ENCODE data around the gene STIM1.
A peak's percentile ranks its signal among the peaks of the same experiment; 100 is the strongest.

STIM1 gene

DNA sequence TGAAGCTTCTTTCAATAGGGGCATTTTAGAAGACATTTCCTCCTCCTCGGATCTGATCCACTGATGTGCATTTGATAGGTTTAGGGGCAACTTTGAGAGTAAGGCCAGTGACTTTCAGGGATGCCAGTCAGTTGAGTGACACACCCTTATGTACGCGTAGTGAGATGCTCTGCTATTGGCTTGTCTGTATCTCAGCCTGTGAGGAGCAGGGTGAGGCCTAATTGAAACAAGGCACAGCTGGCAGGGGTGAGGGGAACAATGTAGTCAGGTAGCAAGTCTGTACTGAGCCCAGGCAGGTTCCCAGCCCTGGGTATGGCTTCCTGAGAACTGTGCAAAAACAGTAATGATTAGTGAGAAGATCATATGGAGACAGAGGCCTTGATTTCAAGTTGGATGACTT, 61.5 kb downstream of the STIM1 start:
- no peak for DNase-seq (ENCODE audit: low read depth in 2 of 2)

DNA sequence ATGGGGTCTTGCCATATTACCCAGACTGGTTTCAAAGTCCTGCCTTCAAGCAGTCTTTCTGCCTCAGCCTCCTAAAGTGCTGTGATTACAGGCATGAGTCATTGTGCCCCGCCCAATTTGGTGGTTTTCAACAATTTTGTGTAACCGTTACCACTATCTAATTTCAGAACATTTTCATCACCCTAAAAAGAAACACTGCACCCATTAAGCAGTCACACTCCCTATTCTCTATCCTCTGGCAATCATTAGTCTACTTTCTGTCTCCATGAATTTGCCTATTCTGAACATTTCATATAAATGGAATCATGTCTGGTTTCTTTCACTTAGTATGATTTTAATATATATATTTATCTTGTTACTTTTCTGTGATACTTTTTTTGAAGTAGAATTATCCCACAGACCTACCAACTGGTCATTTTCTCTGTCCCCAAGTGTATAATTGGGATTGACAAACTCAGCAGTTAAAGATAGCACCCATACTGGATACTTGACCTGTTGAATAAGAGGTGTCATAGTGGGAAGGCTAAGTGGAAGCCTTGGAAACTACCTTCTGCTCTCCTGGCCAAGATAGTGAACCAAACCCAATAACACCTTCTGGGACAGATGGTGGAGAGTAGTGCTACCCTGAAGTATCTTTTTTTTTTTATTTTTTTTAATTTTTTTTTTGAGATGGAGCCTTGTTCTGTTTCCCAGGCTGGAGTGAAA, 64.8 kb downstream of the STIM1 start:
- DNase-seq (ENCODE audit: low read depth in 2 of 2): peak; percentile 24 to 45

DNA sequence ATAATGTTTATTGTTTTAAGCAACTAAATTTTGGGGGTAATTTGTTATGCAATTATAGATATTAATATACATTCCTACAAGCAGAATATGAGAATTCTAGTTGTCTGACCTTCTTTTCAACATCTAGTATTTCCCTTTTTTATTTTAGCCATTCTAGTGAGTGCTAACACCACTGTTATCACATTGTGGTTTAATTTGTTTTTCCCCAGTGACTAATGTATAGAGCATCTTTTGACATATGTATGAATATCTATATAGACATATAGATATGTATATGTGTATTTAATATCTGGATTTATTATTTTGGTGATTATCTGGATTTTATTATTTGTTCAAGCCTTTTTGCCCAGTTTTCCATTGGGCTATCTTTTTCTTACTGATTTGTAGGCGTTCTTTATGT, 66.6 kb downstream of the STIM1 start:
- no peak for DNase-seq (ENCODE audit: low read depth in 2 of 2)

DNA sequence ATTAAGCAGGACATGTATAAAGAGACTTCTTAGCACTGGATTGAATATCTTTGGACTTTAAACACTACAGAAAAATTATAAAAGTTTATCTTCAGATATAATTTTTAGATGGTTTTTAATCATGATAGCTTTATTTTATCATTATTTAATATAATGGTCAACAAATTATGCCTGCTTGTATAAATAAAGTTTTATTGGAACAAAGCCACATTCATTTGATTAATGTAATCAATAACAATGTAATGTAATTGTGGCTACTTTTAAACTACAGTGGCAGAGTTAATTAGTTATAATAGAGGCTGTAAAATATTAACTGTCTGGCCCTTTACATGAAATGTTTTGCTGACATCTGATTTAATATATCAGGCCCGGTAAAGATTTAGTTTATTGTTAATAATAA, 70.0 kb downstream of the STIM1 start:
- no peak for DNase-seq (ENCODE audit: low read depth in 2 of 2)

DNA sequence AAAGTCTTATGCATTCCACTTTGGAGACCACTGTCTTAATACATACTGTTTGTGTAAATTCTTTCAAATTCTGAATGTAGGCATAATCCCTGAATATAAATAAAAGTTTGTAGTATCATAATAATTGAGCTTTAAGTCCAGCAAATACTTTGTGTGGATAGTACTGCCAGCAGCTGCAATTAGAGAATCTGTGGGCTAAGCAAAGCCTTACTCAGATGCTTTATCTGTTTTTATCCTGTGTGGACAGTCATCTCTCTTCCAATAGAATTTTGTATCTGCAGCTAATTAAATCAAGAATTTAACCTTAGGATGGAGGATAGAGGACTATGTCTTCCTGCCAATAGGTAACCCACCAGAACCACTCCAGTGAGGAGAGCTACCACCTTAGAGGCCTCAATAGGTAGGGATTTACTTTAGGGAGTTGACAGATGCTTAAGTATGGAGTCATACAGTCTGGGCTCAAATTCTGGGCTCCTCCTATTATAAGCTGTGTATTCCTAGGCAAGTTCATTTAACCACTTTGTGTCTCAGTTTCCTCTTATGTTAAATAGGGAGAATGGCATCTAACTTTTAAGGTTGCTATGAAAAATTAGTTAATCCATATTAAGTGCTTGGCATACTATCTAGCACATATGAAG, 71.1 kb downstream of the STIM1 start:
- DNase-seq (ENCODE audit: low read depth in 2 of 2): no peak

DNA sequence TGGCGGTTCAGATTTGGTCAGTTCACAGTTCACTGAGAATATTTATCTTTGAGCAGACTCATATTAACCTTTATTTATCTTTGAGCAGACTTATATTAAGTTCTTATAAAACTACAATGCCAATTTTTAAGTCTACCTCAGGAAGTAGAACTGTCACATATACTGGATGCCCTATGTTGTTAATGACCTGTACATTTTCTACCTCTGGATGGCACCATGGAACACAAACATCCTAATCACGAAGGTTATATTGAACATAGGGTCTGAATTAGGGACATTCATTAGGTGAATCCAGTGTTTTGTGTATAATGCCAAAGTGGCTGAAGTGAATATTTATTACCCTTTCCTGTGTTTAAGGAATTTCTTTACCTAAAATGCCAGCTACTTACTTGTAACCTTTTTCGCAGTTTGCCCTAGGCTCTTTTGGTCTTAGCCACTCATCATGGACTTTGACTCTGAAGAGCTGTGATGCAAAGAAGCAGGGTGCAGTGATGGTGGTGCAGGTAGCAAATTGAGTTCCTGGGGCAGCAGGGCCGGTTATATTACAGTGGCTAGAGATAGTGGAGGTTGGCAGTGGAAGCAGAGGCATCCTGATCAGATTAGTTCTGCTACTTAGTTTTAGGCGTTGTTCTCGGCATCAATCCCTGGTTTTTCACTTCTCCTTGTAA, 71.8 kb downstream of the STIM1 start:
- DNase-seq (ENCODE audit: low read depth in 2 of 2): no peak

DNA sequence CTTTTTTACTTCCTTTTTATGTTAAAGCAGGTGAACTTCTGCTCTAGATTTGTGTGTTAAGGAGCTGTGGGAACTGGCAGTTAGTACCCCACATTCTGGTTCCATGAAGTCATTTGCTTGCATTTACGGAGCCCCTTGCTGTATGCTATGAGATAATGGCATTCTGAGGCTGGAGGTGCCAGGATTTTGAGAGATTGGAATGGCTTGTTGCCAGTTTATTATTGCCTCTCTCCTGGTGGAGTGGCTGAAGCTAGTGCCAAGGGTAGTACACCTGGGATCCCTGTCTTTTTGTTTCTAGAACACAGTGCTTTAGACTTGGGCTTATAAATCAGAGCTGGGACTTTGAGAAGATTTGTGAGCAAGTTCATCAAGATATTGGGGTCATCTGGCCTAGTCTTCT, 73.8 kb downstream of the STIM1 start:
- DNase-seq (ENCODE audit: low read depth in 2 of 2): no peak

DNA sequence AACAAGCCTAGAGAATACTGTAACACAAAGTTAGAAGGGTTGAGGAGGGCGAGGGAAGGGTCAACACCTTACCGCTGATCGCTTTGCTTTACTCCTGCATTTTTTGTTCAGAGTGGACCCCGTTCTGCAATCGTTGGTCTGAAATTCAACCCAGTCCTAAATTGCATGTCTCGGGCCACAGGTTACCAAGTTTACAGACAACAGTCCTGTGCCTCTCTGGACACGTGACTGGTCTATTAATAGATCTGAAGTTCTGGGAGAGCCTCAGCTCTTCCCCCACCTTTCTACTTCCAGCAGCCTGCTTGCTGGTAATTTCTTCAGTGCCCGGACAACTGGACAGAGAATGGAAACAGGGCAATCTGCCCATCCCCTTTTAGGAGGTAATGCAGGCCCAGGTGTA, 74.2 kb downstream of the STIM1 start:
- no peak for DNase-seq (ENCODE audit: low read depth in 2 of 2)

DNA sequence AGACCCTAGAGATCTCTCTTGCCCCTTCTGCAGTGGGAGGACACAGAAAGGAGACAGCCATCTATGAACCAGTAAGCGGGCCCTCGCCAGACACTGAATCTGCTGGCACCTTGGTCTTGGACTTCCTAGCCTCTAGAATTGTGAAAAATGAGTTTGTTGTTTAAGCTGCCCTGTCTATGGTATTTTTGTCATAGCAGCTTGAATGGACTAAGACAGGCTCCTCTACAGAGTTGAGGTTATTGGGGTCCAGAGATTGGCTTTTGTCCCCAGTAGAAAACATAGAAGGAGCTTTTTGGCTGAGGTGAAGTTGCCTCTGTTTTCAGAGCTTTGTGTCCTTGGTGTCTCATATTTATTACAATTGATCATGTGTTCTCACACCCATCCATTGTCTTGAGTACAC, 77.2 kb downstream of the STIM1 start:
- DNase-seq (ENCODE audit: low read depth in 2 of 2): no peak

DNA sequence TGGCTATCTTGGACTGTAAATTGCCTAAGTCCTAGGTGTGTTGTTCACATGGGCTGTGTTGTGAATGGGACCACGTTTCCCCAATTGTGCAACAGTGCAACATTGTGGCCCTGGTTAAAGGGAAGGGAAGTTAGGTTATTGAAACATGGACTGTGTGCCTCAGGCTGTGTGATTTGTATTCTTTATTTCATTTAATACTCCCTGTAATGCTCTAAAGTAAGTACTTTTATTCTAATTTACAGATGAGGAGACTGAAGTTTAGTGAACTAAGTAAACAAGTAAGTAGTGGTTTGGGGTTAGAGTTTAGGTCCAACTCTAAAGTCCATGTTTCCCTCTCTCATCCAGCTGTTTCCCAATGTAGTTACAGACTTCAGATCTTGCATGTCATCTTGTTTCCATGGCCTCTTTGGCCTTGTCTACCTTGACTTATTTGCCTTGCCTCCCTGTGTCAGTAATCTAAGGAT, 77.7 kb downstream of the STIM1 start:
- no peak for DNase-seq (ENCODE audit: low read depth in 2 of 2)

DNA sequence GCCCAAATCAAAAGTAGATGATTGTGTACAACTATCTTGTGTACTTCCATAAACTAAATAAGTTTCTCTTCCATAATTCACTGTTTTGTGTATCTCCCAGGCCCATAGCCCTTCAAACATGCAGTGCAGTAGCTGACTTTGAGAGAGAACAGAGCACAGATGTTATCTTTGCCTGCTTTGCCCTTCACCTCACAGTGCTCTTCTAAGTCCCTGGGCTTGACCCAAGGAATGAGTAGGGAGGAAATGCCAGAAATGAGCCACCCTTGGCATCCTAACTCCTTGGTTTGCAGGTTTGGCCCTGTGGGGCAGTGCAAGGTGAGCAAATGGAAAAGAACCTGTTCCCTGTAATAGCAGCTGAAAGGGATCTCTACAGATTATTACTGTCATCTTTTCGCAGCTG, 79.2 kb downstream of the STIM1 start:
- no peak for DNase-seq (ENCODE audit: low read depth in 2 of 2)

DNA sequence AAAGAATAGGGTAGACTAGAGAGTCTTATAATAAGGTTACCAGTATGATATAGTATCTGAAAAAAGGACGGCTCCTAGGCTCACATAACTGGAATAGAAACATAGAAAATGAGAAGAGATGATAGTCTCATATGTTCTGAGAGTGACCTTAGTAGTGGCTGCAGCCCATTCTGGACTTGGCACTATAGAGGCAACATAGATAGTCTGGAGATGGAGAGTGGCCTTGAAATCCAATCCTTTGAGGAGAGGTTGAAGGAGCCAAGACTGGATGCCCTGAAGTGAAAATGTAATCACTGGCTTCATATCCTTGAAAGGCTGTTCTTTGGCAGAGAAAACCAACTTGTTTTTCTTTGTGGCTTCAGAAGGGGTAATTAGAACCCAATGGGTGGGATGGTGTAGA, 81.1 kb downstream of the STIM1 start:
- DNase-seq (ENCODE audit: low read depth in 2 of 2): no peak

DNA sequence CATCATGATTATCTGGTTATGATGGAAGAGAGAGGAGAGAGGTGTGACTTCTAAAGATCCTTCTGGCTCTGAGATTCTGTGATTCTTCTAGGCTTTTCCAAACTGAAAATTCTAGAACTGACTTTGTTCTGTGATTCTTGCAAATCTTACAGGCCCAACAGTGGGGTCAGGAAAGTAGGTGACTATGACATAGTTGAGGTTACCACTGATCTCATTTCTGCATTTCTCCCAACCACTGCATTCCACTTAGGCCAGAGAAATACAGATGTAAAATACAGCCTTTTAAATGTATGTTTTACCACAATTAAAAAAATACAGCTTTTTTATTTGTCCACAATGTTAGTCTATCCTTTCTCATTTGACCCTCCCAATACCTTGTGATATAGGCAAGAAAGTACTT, 83.7 kb downstream of the STIM1 start:
- no peak for DNase-seq (ENCODE audit: low read depth in 2 of 2)

DNA sequence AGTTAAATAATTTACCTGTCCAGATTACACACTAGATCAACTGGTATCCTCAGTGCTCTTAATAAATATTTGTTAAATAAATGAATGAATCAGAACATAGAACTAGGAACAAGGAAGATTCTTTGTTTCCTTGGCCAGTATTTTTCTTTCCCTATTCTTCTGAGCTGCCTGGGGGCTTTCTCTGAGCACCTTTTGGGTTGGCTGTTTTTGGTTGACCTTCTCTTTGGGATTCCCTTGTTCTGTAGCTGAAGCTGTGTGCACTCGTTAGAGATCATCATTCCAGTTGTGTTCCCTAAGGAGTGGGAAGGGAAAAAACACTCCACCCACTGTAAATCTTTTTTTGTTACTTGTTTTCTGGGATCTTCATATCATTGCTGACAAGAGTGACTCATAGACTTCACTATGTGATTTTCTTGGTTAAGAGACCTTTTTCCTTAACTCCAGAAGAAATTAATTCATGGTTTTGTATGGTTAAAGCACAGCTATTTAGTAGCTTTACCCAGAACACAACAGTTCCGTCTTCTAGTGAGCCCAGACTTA, 84.3 kb downstream of the STIM1 start:
- no peak for DNase-seq (ENCODE audit: low read depth in 2 of 2)

DNA sequence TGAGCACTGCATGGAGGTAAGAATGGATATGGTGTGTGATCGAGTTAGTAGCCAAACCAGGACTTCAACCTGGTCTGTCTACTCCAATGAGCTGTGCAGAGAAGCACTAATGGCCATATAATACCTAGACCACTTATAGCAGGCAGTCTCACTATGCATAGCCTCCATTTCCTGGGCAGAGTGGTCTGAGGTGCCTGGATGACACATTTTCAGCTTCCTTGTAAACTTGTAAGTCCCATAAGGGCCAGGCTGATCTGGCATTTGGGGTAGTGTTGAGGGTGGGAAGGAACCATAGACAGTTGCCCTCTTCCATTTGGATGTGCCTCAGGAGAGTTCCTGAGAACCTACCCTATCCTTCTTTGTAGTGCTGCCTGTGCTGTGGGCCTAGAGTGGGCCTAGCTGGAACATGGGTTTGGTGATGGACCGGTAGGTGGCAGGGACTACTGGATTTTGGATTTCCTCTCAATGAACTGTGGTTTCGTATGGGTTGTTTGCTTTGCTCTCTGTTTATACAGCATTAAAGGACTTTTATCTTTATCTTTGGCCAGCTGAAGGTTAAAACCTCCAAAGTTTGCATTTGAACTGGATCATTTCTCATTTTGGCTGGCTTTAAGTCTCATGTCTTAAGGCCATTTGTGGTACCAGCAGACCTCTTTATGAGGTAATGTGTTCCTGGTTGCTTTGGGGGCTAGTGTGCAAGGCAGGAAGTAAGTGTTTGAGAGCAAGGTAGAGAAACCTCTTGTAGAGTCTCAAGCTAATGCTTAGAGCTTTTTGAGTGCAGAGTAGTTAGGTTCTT, 86.9 kb downstream of the STIM1 start:
- no peak for DNase-seq (ENCODE audit: low read depth in 2 of 2)

DNA sequence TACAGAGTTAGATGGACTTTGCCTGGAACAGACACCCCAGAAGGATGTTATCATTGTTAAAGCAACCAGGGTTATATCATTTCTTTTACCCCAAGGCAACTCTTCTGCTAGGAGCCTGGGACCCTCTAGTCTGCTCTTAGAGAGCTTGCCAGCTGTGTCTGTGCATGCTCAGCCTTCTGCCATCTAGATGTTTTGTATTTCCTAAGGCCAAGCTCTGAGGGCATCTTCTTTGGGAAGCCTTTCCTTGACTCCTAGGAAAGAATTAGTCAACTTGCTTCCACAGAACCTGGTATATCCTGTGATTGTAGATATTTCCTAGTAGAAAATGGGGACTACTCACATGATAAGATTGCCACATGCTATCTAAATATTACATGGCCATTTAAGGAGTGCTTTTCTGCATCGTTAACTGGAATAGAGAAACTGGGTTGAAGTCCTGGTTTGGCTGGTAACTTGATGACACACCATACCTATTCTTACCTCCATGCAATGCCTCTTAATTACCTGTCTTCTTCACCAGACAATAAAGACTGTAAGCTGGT, 87.6 kb downstream of the STIM1 start:
- DNase-seq (ENCODE audit: low read depth in 2 of 2): no peak

DNA sequence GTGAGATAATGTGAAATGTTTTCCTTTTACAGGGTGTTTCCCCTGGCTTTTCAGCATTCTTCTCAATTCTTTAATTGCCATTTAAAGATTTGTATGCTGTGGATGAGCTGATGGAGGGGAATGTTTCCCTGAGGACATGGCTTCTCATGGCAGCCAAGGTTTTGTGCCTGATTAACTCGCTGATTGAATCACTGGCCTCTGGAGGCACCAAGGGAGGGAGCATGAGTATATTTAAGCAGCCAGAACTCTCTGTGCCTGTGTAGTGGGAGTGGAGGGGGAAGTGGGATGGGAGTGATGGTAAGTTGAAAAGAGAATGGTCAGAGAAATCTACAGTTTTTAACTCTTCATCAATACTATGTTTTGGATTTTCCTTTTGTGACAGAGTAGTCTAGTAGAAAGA, 88.7 kb downstream of the STIM1 start:
- DNase-seq (ENCODE audit: low read depth in 2 of 2): no peak

DNA sequence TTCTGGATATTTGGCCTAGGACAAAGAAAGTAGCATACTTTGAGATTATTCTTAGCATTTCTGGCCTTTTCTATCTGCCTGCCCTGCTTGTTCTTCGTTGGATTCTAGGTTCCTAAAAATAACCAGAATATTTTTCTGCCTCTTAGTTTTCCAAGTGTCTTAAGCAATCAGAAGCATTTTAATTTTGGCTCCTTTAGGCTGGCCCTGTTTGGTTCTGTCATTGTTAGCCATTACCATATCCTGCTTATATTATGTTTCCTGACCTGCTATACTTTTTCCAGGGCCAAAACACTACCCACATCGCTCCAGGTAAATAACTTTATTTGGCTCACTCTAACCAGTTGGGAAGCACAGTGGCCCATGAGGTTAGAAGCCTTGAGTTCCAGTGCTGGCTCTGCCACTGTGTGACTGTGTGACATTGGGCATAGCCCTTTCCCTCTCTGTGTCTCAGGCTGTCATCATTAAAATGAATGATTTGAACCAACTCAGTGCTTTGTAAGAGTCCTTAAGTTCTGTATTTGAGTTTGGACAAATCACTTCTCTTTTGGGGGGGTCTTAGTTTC, 91.1 kb downstream of the STIM1 start:
- DNase-seq (ENCODE audit: low read depth in 2 of 2): no peak

DNA sequence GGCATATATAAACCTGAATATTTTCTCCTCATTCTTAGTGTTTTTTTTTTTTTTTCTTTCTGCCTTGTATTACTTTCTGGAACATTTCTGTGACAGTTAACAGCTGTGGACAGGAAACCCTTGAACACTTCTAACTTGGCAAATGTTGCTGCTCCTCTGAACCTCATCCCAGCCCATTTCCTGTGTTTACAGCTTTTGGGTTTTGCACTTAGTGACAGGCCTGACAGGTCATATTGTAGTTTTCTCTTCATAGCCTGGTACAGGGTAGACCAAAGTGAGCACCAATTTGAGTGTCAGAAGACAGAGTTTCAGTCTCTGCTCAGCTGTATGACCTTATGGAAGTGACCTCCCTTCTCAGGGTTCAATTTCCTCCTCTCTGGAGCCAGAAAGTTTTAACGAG, 91.6 kb downstream of the STIM1 start:
- DNase-seq (ENCODE audit: low read depth in 2 of 2): peak in 1 of 2 donors; percentile 12

DNA sequence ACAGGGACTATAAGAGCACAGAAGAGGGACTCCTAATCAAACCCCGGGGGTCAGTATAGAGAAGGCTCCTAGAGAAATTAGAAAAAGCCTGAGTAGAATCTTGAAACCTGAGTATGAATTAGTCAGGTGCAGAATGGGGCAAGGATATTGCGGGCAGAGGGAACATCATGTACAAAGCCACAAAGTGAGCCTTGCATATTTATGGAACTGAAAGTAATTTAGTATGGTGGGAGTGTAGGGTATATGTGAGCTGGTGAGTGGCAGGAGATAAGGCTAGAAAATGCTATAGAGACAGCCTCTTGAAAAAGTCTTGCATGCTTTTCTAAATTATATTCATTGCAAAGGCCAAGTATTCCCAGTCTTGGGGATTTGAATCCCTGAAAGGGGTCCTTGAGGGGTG, 93.7 kb downstream of the STIM1 start:
- DNase-seq (ENCODE audit: low read depth in 2 of 2): no peak

DNA sequence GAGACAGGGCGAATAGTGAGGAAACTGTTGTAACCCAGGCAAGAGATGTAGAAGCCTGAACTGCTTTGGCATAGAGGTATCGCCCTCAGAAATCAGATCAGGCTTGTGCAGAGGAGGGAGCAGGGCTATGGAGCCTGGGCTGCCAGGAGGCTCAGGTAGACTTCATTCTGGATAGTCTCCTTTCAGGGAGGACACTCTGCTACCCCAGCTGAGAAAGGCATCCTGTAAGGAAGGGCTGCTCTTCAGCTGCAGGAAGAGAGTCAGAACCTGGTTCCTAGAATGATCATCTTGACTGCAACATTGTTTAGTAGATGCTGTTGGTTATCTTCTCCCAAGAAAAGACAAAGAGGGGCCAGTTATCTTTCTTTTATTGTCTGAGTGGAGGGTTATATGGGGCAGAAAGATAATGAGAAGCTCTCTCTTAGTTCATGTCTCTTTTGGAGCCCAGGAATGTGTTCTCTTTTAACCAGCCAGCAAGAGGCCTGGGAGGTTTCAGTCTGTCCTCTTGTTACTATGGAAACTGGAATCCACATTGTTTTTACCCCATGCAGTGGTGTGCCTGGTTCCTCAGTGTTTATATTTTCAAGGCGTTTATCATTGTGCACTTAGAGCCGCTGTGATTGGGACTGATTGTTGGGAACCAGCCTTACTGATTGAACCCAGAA, 95.7 kb downstream of the STIM1 start:
- no peak for DNase-seq (ENCODE audit: low read depth in 2 of 2)
